ENCODE results near the gene MLPH. TPM values are rescaled to one million over a fixed set of nuclear protein-coding genes. Genes with fewer than 3 reads are reported as not detected.

Gene MLPH
- total RNA-seq, 1 donor from 2014 or later, result not detected

DNA sequence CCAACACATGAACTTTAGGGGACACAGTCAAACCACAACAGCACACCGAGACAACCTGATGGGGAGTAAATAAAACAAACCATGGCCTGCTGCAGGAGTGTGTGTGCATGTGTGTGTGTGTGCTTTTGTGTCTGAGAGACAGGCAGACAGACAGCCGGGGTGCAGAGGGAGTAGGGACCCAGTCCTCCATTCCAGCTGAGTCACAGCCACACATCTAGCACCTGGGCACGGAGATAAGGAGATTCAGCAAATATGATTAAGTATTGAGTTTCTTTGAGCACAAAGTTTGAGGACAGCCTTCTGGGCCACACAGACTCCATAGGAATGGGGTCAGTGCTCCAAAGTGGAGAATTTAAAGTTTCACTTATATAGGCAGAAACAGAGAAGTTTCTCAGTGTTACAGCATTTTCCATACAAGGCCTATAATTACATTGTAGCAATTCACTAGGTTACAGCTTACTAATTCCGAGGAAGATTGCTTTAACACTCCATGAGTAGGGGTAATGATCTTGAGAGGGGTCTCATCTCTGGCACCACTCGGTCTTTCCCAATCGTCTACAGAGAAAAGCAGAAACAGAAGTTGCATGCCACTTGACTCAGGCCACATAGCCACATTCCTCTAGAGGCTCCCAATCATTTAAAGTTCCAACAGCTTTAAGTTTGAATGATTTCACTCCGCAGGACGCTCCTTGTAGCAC, 48.5 kb downstream of the MLPH start:
- Mint-ChIP-seq H3K4me3 (no peak overlapping the region), H3K36me3 (ENCODE audit: low read depth) (no peaks in the 10 kb centered on the region), H3K9me3 (no peaks in the 10 kb centered on the region), H3K27me3 (peaks cover 2% of the 10 kb centered on the region), H3K4me1 (no peaks in the 10 kb centered on the region), H3K27ac (no peak overlapping the region)
- intact Hi-C loops (cut with micrococcal nuclease), result no loop called here
- DNase-seq, result no peak

DNA sequence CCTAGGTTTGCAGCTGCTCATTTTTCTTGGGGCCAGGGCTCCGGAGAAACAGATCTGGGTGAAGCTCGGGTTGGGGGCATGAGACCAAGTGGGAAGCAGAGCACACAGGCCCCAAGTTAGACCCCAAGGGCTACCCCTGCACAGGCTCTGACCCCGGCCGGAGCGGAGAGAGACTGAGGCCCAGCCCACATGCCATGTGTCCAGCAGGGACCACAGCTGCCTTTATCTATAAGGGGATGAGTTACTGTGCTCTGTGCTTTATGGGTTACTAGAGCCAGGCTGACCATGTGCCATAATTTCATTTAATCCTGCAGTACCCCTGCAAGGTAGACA, 49.0 kb downstream of the MLPH start:
- H3K27ac Mint-ChIP-seq, result no peak overlapping the region
- intact Hi-C loops (cut with micrococcal nuclease), result no loop called here
- peaks cover 2% of the 10 kb centered on the region for H3K27me3 Mint-ChIP-seq
- H3K4me1 Mint-ChIP-seq, result no peaks in the 10 kb centered on the region
- no peaks in the 10 kb centered on the region for H3K36me3 Mint-ChIP-seq (ENCODE audit: low read depth)
- DNase-seq, result no peak
- H3K4me3 Mint-ChIP-seq, result no peak overlapping the region
- H3K9me3 Mint-ChIP-seq, result no peaks in the 10 kb centered on the region

DNA sequence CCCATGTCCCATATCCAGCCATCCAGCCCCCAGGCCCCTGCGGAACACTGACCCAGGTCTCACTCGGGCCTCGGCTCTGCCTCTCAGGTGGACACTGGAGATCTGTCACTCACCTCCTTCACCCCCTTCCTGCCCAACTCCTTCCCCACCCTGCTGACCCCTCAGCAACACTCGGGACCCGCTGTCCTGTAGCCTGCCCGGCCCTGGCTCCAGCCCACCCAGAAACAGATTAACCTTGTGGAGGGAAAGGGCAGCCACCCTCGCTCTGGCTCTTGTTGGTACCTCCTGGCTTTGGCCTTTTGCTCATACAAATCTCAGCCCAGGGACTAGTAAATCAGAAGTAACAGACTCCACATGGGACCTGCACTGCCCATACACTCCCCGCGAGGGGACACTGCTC, 49.6 kb downstream of the MLPH start:
- Mint-ChIP-seq H3K4me3 (no peak overlapping the region), H3K9me3 (no peaks in the 10 kb centered on the region), H3K4me1 (no peaks in the 10 kb centered on the region), H3K36me3 (ENCODE audit: low read depth) (no peaks in the 10 kb centered on the region), H3K27me3 (peaks cover 2% of the 10 kb centered on the region), H3K27ac (no peak overlapping the region)
- no peak for DNase-seq
- intact Hi-C loops (cut with micrococcal nuclease), result no loop called here

DNA sequence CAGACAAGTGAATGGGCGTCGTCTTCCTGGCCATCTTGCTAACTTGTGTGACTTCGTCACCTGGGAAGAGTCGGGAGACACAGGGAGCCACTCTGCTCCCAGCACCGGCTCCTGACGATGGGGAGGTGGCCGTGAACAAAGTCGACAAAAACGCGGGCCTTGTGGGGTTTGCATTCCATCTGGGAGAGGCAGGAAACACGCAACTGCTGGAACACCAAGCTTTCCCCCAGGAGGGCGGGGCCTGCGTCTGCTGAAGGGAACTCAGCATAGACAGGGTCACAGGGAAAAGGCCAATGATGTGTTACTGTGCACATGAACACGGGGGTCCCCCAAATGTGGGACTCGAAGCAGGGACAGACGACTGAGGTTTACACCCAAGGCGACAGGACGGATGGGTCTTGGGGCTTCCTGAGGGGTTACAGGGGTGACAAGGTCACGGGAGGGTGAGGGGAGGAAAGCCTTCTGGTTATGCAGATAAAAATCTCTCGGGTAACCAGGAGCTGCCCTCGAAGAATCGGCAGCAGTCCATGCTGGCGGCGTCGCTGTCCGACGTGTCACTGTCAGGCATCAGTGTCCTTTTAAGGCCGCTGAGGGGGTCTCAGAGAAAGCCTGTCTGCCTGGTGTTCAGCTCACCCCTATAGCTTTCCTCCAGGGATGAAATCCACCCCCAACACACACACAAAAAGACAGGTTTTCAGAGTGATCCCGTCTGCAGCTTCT, 51.1 kb downstream of the MLPH start:
- Mint-ChIP-seq H3K4me1 (no peaks in the 10 kb centered on the region), H3K4me3 (no peak overlapping the region), H3K36me3 (ENCODE audit: low read depth) (no peaks in the 10 kb centered on the region), H3K27ac (no peak overlapping the region), H3K27me3 (peaks cover 2% of the 10 kb centered on the region), H3K9me3 (no peaks in the 10 kb centered on the region)
- DNase-seq, result no peak
- intact Hi-C loops (cut with micrococcal nuclease), result no loop called here

DNA sequence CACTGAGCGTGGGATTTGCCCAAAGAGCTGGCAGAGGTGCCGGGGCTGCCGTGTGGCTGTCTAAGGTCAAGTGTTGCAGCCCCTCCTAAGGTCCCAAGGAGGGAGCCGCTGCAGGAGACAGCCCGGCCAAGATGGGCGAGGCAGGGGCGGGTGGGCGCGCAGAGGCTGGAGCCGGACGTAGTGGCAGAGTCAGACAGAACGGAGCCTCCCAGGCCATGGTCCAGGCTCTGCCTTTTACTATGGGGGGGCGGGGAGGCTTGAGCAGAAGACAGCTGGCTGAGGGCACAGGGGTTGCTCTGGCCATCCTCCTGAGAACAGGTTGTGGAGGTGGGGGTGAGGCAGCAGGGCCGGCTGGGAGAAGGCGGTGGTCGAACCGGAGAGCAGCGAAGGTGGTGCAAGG, 51.9 kb downstream of the MLPH start:
- Mint-ChIP-seq H3K27ac (no peak overlapping the region), H3K27me3 (peaks cover 2% of the 10 kb centered on the region), H3K4me3 (no peak overlapping the region), H3K36me3 (ENCODE audit: low read depth) (no peaks in the 10 kb centered on the region), H3K9me3 (no peaks in the 10 kb centered on the region), H3K4me1 (no peaks in the 10 kb centered on the region)
- no peak for DNase-seq
- intact Hi-C loops (cut with micrococcal nuclease), result no loop called here

DNA sequence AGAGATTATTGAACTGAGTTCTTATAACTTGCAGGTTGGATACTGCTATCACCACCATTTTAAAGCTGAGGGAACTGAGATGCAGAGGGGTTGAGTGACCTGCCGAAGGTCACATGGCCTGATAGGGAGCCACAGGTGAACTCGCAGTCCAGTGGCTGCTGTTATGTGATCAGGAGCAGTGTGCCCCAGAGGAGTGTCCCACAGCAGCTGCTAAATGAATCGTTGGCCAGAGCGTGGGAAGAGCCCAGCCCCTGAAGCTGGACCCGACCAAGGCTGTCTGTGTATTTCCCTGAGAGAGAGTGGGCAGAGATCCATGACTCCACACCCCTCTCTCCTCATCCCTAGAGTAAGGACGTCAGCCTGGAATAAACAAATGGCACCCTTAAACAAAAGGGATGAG, 52.6 kb downstream of the MLPH start:
- no peaks in the 10 kb centered on the region for H3K9me3 Mint-ChIP-seq
- H3K27ac Mint-ChIP-seq, result no peak overlapping the region
- H3K27me3 Mint-ChIP-seq, result no peaks in the 10 kb centered on the region
- no peak overlapping the region for H3K4me3 Mint-ChIP-seq
- DNase-seq, result no peak
- intact Hi-C loops (cut with micrococcal nuclease), result no loop called here
- H3K36me3 Mint-ChIP-seq (ENCODE audit: low read depth), result no peaks in the 10 kb centered on the region
- H3K4me1 Mint-ChIP-seq, result no peaks in the 10 kb centered on the region

DNA sequence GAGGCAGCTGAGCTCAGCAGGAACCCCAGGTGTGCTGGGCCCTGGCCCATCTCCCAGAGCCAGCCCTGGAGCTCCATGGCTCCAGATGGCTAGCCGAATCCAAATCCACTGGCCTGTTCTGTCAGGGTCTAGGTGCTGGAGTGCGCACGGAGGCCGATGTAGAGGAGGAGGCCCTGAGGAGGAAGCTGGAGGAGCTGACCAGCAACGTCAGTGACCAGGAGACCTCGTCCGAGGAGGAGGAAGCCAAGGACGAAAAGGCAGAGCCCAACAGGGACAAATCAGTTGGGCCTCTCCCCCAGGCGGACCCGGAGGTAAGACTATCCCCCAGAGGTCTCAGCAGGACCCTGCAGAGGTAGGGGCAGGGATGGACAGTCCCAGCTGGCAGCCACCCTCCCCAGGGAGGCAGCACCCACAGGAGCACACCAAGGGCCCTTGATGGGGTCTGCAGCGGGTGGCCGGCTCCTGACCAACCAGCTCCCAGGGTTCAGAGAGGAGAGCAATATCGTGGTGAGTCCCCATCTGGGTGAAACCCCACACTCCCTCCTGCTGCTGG, 53.2 kb downstream of the MLPH start:
- H3K4me3 Mint-ChIP-seq, result no peak overlapping the region
- H3K9me3 Mint-ChIP-seq, result no peaks in the 10 kb centered on the region
- H3K27me3 Mint-ChIP-seq, result no peaks in the 10 kb centered on the region
- H3K27ac Mint-ChIP-seq, result no peak overlapping the region
- DNase-seq, result no peak
- H3K36me3 Mint-ChIP-seq (ENCODE audit: low read depth), result no peaks in the 10 kb centered on the region
- no peaks in the 10 kb centered on the region for H3K4me1 Mint-ChIP-seq
- intact Hi-C loops (cut with micrococcal nuclease), result no loop called here

DNA sequence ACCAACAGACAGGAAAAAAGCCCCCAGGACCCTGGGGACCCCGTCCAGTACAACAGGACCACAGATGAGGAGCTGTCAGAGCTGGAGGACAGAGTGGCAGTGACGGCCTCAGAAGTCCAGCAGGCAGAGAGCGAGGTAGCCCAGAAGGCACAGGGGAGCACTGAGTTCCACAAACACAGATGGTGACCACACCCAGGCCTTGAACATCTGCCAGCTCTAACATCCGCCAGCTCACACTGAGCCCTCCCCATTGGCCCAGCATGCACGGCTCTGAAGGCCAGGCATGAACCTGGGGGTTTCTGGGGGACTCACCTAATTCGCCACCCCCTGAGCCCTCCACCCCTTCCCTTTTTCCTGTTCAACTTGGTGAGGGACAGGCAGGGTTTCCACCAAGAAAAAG, 53.8 kb downstream of the MLPH start:
- H3K27me3 Mint-ChIP-seq, result no peaks in the 10 kb centered on the region
- no peak overlapping the region for H3K27ac Mint-ChIP-seq
- intact Hi-C loops (cut with micrococcal nuclease), result no loop called here
- H3K36me3 Mint-ChIP-seq (ENCODE audit: low read depth), result no peaks in the 10 kb centered on the region
- no peaks in the 10 kb centered on the region for H3K9me3 Mint-ChIP-seq
- H3K4me3 Mint-ChIP-seq, result no peak overlapping the region
- no peaks in the 10 kb centered on the region for H3K4me1 Mint-ChIP-seq
- no peak for DNase-seq

DNA sequence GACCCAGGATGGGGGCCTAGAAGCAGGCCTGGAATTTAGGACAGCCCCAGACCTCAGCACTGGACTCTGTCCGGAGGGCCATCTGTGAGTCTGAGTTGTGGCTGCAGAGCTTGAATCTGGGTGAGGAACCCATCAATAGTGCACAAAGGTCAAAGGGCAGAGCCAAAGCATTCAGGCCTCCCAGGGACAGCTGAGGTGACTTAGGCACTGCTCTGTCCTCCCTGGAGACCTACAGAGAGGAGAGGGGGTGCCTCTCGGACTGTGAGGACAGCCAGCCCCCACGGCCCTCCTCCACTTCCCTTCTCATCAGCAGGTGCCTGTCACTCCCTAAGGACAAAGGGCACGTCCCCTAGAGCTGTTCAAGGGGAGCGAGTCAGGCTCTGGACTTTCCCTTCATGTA, 54.2 kb downstream of the MLPH start:
- H3K27me3 Mint-ChIP-seq, result peaks cover 2% of the 10 kb centered on the region
- intact Hi-C loops (cut with micrococcal nuclease), result no loop called here
- DNase-seq, result no peak
- H3K27ac Mint-ChIP-seq, result no peak overlapping the region
- no peaks in the 10 kb centered on the region for H3K4me1 Mint-ChIP-seq
- H3K4me3 Mint-ChIP-seq, result no peak overlapping the region
- no peaks in the 10 kb centered on the region for H3K36me3 Mint-ChIP-seq (ENCODE audit: low read depth)
- no peaks in the 10 kb centered on the region for H3K9me3 Mint-ChIP-seq

DNA sequence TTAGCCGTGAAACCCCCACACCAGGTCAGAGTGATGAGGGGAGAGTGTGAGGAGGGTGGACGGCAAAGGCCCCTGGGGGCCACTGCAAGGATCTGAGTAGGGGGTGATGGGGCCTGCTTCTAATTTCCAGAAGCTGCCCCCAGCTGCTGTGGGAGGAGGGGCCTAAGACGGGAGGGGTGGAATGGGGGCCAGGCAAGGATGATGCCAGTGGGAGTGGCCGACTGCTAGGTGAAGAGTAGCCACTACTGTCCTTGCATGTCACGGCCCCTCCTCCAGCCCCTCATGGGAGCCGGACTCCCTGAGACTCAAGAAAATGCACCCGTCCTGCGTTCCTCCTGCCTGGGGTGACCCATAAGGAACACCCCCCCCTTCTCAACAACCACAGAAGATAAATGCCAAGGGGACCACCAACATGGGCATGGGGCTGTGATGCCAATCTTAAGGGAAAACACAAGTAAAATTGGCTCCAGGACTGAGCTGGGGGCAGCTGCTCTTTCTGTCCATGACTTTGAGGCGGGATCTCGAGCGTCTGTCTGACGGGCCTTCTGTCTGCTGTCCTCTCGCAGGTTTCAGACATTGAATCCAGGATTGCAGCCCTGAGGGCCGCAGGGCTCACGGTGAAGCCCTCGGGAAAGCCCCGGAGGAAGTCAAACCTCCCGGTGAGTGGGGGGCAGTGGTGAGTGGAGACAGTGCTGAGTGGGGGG, 55.1 kb downstream of the MLPH start:
- H3K4me3 Mint-ChIP-seq, result no peak overlapping the region
- no peak overlapping the region for H3K27ac Mint-ChIP-seq
- no peaks in the 10 kb centered on the region for H3K4me1 Mint-ChIP-seq
- no peaks in the 10 kb centered on the region for H3K36me3 Mint-ChIP-seq (ENCODE audit: low read depth)
- peaks cover 2% of the 10 kb centered on the region for H3K27me3 Mint-ChIP-seq
- intact Hi-C loops (cut with micrococcal nuclease), result no loop called here
- H3K9me3 Mint-ChIP-seq, result no peaks in the 10 kb centered on the region
- DNase-seq, result no peak

DNA sequence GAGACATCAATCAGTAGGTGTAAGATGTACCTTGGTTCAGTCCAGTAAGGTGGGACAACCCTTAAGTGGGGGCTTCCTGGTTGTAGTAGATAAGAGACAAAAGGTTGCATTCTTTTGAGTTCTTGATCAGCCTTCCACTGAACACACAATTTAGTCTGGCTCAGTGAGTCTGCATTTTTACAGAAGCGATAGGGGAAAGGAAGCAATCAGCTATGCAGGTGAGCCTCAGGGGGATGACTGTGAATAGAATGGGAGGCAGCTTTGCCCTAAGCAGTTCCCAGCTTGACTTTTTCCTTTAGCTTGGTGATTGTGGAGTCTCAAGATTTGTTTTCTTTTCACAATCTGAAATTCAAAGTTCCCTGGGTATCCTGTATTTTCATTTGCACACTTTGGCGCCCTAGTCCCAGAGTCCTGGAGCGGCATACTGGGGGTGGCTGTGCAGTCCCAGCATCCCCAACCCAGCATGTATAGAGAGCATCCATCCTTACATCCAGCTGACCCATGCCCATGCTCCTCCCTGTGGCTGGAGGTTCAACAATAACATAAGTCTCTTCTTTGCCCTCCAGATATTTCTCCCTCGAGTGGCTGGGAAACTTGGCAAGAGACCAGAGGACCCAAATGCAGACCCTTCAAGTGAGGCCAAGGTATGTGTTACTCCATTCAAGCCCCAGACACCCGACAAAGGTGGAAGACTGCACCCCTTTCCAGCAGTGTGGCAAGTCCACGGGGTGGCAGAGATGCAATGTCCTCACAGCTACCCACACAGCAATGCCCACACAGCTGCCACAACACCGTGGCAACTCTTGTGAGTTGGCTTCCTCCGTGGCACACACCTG, 59.2 kb downstream of the MLPH start:
- H3K9me3 Mint-ChIP-seq, result no peaks in the 10 kb centered on the region
- no peak overlapping the region for H3K27ac Mint-ChIP-seq
- intact Hi-C loops (cut with micrococcal nuclease), result no loop called here
- no peak for DNase-seq
- H3K27me3 Mint-ChIP-seq, result peaks cover 6% of the 10 kb centered on the region
- no peak overlapping the region for H3K4me3 Mint-ChIP-seq
- H3K4me1 Mint-ChIP-seq, result no peaks in the 10 kb centered on the region
- H3K36me3 Mint-ChIP-seq (ENCODE audit: low read depth), result no peaks in the 10 kb centered on the region

DNA sequence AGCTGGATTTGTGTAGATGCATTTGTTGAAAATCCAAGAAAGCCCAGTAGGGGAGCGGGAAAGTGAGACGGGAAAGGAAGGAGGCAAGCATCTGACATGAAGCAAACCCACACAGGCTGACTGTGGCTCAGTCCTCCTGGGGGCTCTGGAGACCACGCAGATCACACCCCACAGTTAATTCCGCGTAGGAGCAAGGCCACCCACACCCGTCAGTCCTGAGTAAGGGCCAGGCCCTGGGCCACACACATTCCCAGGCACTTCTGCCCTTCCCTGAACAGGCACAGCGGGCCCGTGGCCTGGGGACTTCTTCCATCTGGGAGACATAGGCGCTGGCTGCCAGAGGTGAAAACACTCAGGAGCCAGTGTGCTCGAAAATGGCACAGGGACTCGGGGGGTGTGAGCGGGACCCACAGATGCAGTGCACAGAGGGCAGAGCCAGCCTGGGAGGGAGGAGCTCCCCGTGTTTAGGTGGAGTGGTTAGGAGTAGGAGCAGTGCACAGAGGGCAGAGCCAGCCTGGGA, 59.9 kb downstream of the MLPH start:
- H3K4me3 Mint-ChIP-seq, result no peak overlapping the region
- intact Hi-C loops (cut with micrococcal nuclease), result no loop called here

DNA sequence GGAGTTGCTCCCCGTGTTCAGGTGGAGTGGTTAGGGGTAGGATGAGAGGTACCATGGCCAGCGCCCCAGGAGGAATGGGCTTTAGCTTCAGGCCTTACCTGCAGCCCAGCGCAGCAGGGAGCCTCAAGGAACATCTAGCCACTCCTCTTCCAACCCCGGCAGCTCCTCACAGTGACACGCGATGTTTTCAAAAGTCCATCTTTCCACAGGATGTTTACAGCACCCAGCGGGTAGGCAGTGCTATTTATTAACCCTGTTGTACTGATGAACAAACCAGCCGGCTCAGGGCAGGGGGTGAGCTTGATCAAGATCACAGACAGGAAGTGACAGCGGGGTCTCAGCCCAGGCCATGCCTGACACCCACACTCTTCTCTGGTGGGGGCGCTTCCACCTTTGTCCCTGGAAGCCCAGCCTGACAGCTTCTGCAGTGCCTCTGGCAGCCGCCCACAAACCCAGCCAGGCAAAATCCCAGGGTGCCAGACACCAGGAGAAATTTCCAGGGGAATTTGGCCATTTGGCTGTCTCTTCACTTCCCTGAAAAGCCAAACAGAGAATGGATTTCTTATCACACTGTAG, 60.9 kb downstream of the MLPH start:
- no peak overlapping the region for H3K4me3 Mint-ChIP-seq
- no peaks in the 10 kb centered on the region for H3K9me3 Mint-ChIP-seq
- no peaks in the 10 kb centered on the region for H3K36me3 Mint-ChIP-seq (ENCODE audit: low read depth)
- no peak for DNase-seq
- H3K27ac Mint-ChIP-seq, result no peak overlapping the region
- H3K27me3 Mint-ChIP-seq, result peaks cover 8% of the 10 kb centered on the region
- intact Hi-C loops (cut with micrococcal nuclease), result no loop called here
- no peaks in the 10 kb centered on the region for H3K4me1 Mint-ChIP-seq

More for the DNA sequence above, 59.9 kb downstream of the MLPH start:
- Mint-ChIP-seq H3K27me3 (peaks cover 7% of the 10 kb centered on the region), H3K9me3 (no peaks in the 10 kb centered on the region), H3K36me3 (ENCODE audit: low read depth) (no peaks in the 10 kb centered on the region), H3K4me1 (no peaks in the 10 kb centered on the region), H3K27ac (no peak overlapping the region)
- DNase-seq, result no peak

All from activated CD4-positive, alpha-beta T cell treated with anti-CD3 and anti-CD28 coated beads, Interleukin-2, amount 10 ng/mL, durations not matched to agents 24 days and 14 days (primary cell).